OCI-LY7 (cell line): Measurements from ENCODE around the gene KRTAP19-5. TPM values are rescaled to one million over a fixed set of nuclear protein-coding genes. Genes with fewer than 3 reads are reported as not detected.

Source experiments
- small RNA-seq: library from RNA; depleted of rRNA; stranded (forward); fragments of <200 nt; gene quantifications from one replicate; pipeline ENCODE3, GENCODE V24; 2014
- total RNA-seq, 2 experiments: library from RNA; depleted of rRNA in 1 of 2; stranded (reverse); fragments of >200 nt in 1 of 2; shearing (Covaris generic) in 1 of 2; gene quantifications; 2 replicates each; pipeline ENCODE4 v1.2.3, GENCODE V29; 2014 to 2022

Gene KRTAP19-5
- total RNA-seq, 2 experiments from 2014 or later = not detected

Small RNA genes lying within 50 kb of the gene (small RNA-seq; reads per million reads assigned to genes)
- not detected for gene AP000567.1
- not detected for gene KRTAP19-10P
- gene KRTAP19-11P = not detected
- not detected for gene KRTAP19-9P

Other genes starting within 250 kb of the KRTAP19-5 start
- not detected in 2 replicates for gene KRTAP24-1, start 219.2 kb downstream of the KRTAP19-5 start, total RNA-seq (2014; rRNA removed; shearing (Covaris generic))
- gene KRTAP24-1, start 219.2 kb downstream of the KRTAP19-5 start, total RNA-seq (2022) = not detected in 2 replicates
- not detected in 2 replicates for gene KRTAP25-1, start 212.6 kb downstream of the KRTAP19-5 start, total RNA-seq (2014; rRNA removed; shearing (Covaris generic))
- not detected in 2 replicates for gene KRTAP25-1, start 212.6 kb downstream of the KRTAP19-5 start, total RNA-seq (2022)
- gene KRTAP26-1, start 181.8 kb downstream of the KRTAP19-5 start, total RNA-seq (2014; rRNA removed; shearing (Covaris generic)) = not detected in 2 replicates
- not detected in 2 replicates for gene KRTAP26-1, start 181.8 kb downstream of the KRTAP19-5 start, total RNA-seq (2022)
- not detected in 2 replicates for gene KRTAP27-1, start 164.4 kb downstream of the KRTAP19-5 start, total RNA-seq (2014; rRNA removed; shearing (Covaris generic))
- gene KRTAP27-1, start 164.4 kb downstream of the KRTAP19-5 start, total RNA-seq (2022) = not detected in 2 replicates
- not detected in 2 replicates for gene KRTAP23-1, start 153.5 kb downstream of the KRTAP19-5 start, total RNA-seq (2014; rRNA removed; shearing (Covaris generic))
- gene KRTAP23-1, start 153.5 kb downstream of the KRTAP19-5 start, total RNA-seq (2022) = not detected in 2 replicates
- not detected in 2 replicates for gene KRTAP13-2, start 129.9 kb downstream of the KRTAP19-5 start, total RNA-seq (2014; rRNA removed; shearing (Covaris generic))
- not detected in 2 replicates for gene KRTAP13-2, start 129.9 kb downstream of the KRTAP19-5 start, total RNA-seq (2022)
- not detected in 2 replicates for gene KRTAP13-1, start 106.1 kb downstream of the KRTAP19-5 start, total RNA-seq (2014; rRNA removed; shearing (Covaris generic))
- gene KRTAP13-1, start 106.1 kb downstream of the KRTAP19-5 start, total RNA-seq (2022) = not detected in 2 replicates
- not detected in 2 replicates for gene KRTAP13-3, start 76.2 kb downstream of the KRTAP19-5 start, total RNA-seq (2014; rRNA removed; shearing (Covaris generic))
- not detected in 2 replicates for gene KRTAP13-3, start 76.2 kb downstream of the KRTAP19-5 start, total RNA-seq (2022)
- not detected in 2 replicates for gene KRTAP13-4, start 71.9 kb downstream of the KRTAP19-5 start, total RNA-seq (2014; rRNA removed; shearing (Covaris generic))
- not detected in 2 replicates for gene KRTAP13-4, start 71.9 kb downstream of the KRTAP19-5 start, total RNA-seq (2022)
- gene KRTAP15-1, start 61.9 kb downstream of the KRTAP19-5 start, total RNA-seq (2014; rRNA removed; shearing (Covaris generic)) = not detected in 2 replicates
- gene KRTAP15-1, start 61.9 kb downstream of the KRTAP19-5 start, total RNA-seq (2022) = not detected in 2 replicates
- gene KRTAP19-1, start 21.8 kb downstream of the KRTAP19-5 start, total RNA-seq (2014; rRNA removed; shearing (Covaris generic)) = not detected in 2 replicates
- not detected in 2 replicates for gene KRTAP19-1, start 21.8 kb downstream of the KRTAP19-5 start, total RNA-seq (2022)
- gene KRTAP19-2, start 14.7 kb downstream of the KRTAP19-5 start, total RNA-seq (2014; rRNA removed; shearing (Covaris generic)) = not detected in 2 replicates
- gene KRTAP19-2, start 14.7 kb downstream of the KRTAP19-5 start, total RNA-seq (2022) = not detected in 2 replicates
- gene KRTAP19-3, start 10.1 kb downstream of the KRTAP19-5 start, total RNA-seq (2014; rRNA removed; shearing (Covaris generic)) = not detected in 2 replicates
- gene KRTAP19-3, start 10.1 kb downstream of the KRTAP19-5 start, total RNA-seq (2022) = not detected in 2 replicates
- not detected in 2 replicates for gene KRTAP19-4, start 5.0 kb downstream of the KRTAP19-5 start, total RNA-seq (2014; rRNA removed; shearing (Covaris generic))
- not detected in 2 replicates for gene KRTAP19-4, start 5.0 kb downstream of the KRTAP19-5 start, total RNA-seq (2022)
- gene KRTAP19-6, start 39.7 kb upstream of the KRTAP19-5 start, total RNA-seq (2014; rRNA removed; shearing (Covaris generic)) = not detected in 2 replicates
- not detected in 2 replicates for gene KRTAP19-6, start 39.7 kb upstream of the KRTAP19-5 start, total RNA-seq (2022)
- not detected in 2 replicates for gene KRTAP19-7, start 59.2 kb upstream of the KRTAP19-5 start, total RNA-seq (2014; rRNA removed; shearing (Covaris generic))
- gene KRTAP19-7, start 59.2 kb upstream of the KRTAP19-5 start, total RNA-seq (2022) = not detected in 2 replicates
- not detected in 2 replicates for gene KRTAP22-2, start 88.3 kb upstream of the KRTAP19-5 start, total RNA-seq (2014; rRNA removed; shearing (Covaris generic))
- not detected in 2 replicates for gene KRTAP22-2, start 88.3 kb upstream of the KRTAP19-5 start, total RNA-seq (2022)
- not detected in 2 replicates for gene KRTAP6-3, start 90.3 kb upstream of the KRTAP19-5 start, total RNA-seq (2014; rRNA removed; shearing (Covaris generic))
- not detected in 2 replicates for gene KRTAP6-3, start 90.3 kb upstream of the KRTAP19-5 start, total RNA-seq (2022)
- gene KRTAP6-2, start 96.8 kb upstream of the KRTAP19-5 start, total RNA-seq (2014; rRNA removed; shearing (Covaris generic)) = not detected in 2 replicates
- gene KRTAP6-2, start 96.8 kb upstream of the KRTAP19-5 start, total RNA-seq (2022) = not detected in 2 replicates
- gene KRTAP22-1, start 98.9 kb upstream of the KRTAP19-5 start, total RNA-seq (2014; rRNA removed; shearing (Covaris generic)) = not detected in 2 replicates
- gene KRTAP22-1, start 98.9 kb upstream of the KRTAP19-5 start, total RNA-seq (2022) = not detected in 2 replicates
- gene KRTAP6-1, start 111.8 kb upstream of the KRTAP19-5 start, total RNA-seq (2014; rRNA removed; shearing (Covaris generic)) = not detected in 2 replicates
- not detected in 2 replicates for gene KRTAP6-1, start 111.8 kb upstream of the KRTAP19-5 start, total RNA-seq (2022)
- not detected in 2 replicates for gene KRTAP20-1, start 114.3 kb upstream of the KRTAP19-5 start, total RNA-seq (2014; rRNA removed; shearing (Covaris generic))
- not detected in 2 replicates for gene KRTAP20-1, start 114.3 kb upstream of the KRTAP19-5 start, total RNA-seq (2022)
- gene KRTAP20-4, start 118.5 kb upstream of the KRTAP19-5 start, total RNA-seq (2014; rRNA removed; shearing (Covaris generic)) = not detected in 2 replicates
- gene KRTAP20-4, start 118.5 kb upstream of the KRTAP19-5 start, total RNA-seq (2022) = not detected in 2 replicates
- gene KRTAP20-2, start 133.1 kb upstream of the KRTAP19-5 start, total RNA-seq (2014; rRNA removed; shearing (Covaris generic)) = not detected in 2 replicates
- not detected in 2 replicates for gene KRTAP20-2, start 133.1 kb upstream of the KRTAP19-5 start, total RNA-seq (2022)
- not detected in 2 replicates for gene KRTAP20-3, start 140.7 kb upstream of the KRTAP19-5 start, total RNA-seq (2014; rRNA removed; shearing (Covaris generic))
- not detected in 2 replicates for gene KRTAP20-3, start 140.7 kb upstream of the KRTAP19-5 start, total RNA-seq (2022)
- gene KRTAP21-3, start 216.6 kb upstream of the KRTAP19-5 start, total RNA-seq (2014; rRNA removed; shearing (Covaris generic)) = not detected in 2 replicates
- not detected in 2 replicates for gene KRTAP21-3, start 216.6 kb upstream of the KRTAP19-5 start, total RNA-seq (2022)
- not detected in 2 replicates for gene KRTAP21-2, start 245.1 kb upstream of the KRTAP19-5 start, total RNA-seq (2014; rRNA removed; shearing (Covaris generic))
- not detected in 2 replicates for gene KRTAP21-2, start 245.1 kb upstream of the KRTAP19-5 start, total RNA-seq (2022)